Type B pancreatic cell (in vitro differentiated cells): ENCODE results near the gene SMIM22. TPM values are rescaled to one million over a fixed set of nuclear protein-coding genes. Genes with fewer than 3 reads are reported as not detected.

ENCODE experiments used
- DNase-seq: peaks from one replicate; pipeline ENCODE4 v3.0.0; 2021; ENCODE audit warnings: mixed read lengths; ENCODE audit not compliant: unreplicated experiment; ENCODE audit errors: extremely low spot score
- H3K27ac Mint-ChIP-seq: 2 replicates; pipeline ENCODE4 v1.8.0; 2021; ENCODE audit warnings: mild to moderate bottlenecking, mixed read lengths
- H3K27me3 Mint-ChIP-seq: 2 replicates; pipeline ENCODE4 v1.8.0; 2021; ENCODE audit warnings: mixed read lengths
- H3K36me3 Mint-ChIP-seq: 2 replicates; pipeline ENCODE4 v1.8.0; 2021; ENCODE audit warnings: mixed read lengths
- H3K4me1 Mint-ChIP-seq: one replicate; pipeline ENCODE4 v1.8.0; 2021; ENCODE audit warnings: mixed read lengths; ENCODE audit not compliant: unreplicated experiment
- H3K4me3 Mint-ChIP-seq: 2 replicates; pipeline ENCODE4 v1.8.0; 2021; ENCODE audit warnings: mild to moderate bottlenecking, mixed read lengths
- H3K9me3 Mint-ChIP-seq: 2 replicates; pipeline ENCODE4 v1.8.0; 2021; ENCODE audit warnings: mixed read lengths
- total RNA-seq: library from RNA; stranded (reverse); gene quantifications from 2 replicates; pipeline ENCODE4 v1.2.1, GENCODE V29; 2021; ENCODE audit warnings: low replicate concordance
- TF ChIP-seq, protein P1 (sequence below): fragments of 200-600 bp; sonication (generic); conservative IDR thresholded peaks from 2 replicates; pipeline ENCODE4 v1.5.0; 2021; ENCODE audit warnings: antibody characterized with exemption, mild to moderate bottlenecking

Gene SMIM22
- total RNA-seq, 1 donor from 2014 or later, result 7.8 TPM

- Mint-ChIP-seq H3K27ac (no peak overlapping the region), H3K27me3 (no peaks in the 10 kb centered on the region), H3K9me3 (no peaks in the 10 kb centered on the region), H3K4me1 (no peaks in the 10 kb centered on the region), H3K36me3 (peaks cover 24% of the 10 kb centered on the region), H3K4me3 (no peak overlapping the region)
- TF ChIP-seq, protein P1, sequence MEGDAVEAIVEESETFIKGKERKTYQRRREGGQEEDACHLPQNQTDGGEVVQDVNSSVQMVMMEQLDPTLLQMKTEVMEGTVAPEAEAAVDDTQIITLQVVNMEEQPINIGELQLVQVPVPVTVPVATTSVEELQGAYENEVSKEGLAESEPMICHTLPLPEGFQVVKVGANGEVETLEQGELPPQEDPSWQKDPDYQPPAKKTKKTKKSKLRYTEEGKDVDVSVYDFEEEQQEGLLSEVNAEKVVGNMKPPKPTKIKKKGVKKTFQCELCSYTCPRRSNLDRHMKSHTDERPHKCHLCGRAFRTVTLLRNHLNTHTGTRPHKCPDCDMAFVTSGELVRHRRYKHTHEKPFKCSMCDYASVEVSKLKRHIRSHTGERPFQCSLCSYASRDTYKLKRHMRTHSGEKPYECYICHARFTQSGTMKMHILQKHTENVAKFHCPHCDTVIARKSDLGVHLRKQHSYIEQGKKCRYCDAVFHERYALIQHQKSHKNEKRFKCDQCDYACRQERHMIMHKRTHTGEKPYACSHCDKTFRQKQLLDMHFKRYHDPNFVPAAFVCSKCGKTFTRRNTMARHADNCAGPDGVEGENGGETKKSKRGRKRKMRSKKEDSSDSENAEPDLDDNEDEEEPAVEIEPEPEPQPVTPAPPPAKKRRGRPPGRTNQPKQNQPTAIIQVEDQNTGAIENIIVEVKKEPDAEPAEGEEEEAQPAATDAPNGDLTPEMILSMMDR, result no peak
- DNase-seq, result no peak
These were observed 39.5 kb upstream of the SMIM22 start for GRCh38 chr16:4755687-4756086.

GRCh38 chr16:4760221-4760910 is 34.8 kb upstream of the SMIM22 start:
- Mint-ChIP-seq H3K36me3 (peaks cover 20% of the 10 kb centered on the region), H3K9me3 (no peaks in the 10 kb centered on the region), H3K4me1 (no peaks in the 10 kb centered on the region), H3K4me3 (no peak overlapping the region), H3K27me3 (no peaks in the 10 kb centered on the region), H3K27ac (no peak overlapping the region)
- no peak for DNase-seq
- TF ChIP-seq, protein P1, result no peak

- Mint-ChIP-seq H3K36me3 (peaks cover 9% of the 10 kb centered on the region), H3K9me3 (no peaks in the 10 kb centered on the region), H3K4me3 (no peak overlapping the region), H3K27me3 (no peaks in the 10 kb centered on the region), H3K4me1 (peaks cover 9% of the 10 kb centered on the region), H3K27ac (no peak overlapping the region)
- TF ChIP-seq, protein P1, result no peak
- no peak for DNase-seq
These were observed 33.0 kb upstream of the SMIM22 start for GRCh38 chr16:4762205-4762604.

DNA sequence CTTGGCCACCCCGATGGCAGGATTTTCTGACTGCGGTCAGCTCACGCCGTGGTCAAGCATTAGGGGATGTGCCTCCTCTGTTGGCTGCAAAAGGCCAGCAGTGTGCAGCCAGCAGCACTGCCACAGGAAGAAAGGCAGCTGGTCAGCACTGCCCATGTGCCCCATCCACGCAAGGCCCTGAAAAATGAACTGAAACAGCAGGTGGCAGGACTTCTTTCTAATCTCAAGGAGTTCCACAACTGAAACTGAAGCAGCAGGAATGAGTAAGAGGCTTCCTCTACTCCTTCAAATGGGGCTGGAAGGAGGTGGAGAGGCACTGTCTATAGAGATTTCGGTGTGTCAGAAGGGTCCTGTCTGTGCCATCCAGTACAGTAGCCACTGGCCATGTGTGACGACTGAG is 31.4 kb upstream of the SMIM22 start:
- H3K4me1 Mint-ChIP-seq, result peaks cover 16% of the 10 kb centered on the region
- DNase-seq, result no peak
- TF ChIP-seq, protein P1, result no peak
- peaks cover 4% of the 10 kb centered on the region for H3K36me3 Mint-ChIP-seq
- H3K9me3 Mint-ChIP-seq, result no peaks in the 10 kb centered on the region
- H3K4me3 Mint-ChIP-seq, result no peak overlapping the region
- no peaks in the 10 kb centered on the region for H3K27me3 Mint-ChIP-seq
- H3K27ac Mint-ChIP-seq, result no peak overlapping the region

- Mint-ChIP-seq H3K27me3 (no peaks in the 10 kb centered on the region), H3K36me3 (no peaks in the 10 kb centered on the region), H3K9me3 (no peaks in the 10 kb centered on the region), H3K4me1 (peaks cover 22% of the 10 kb centered on the region), H3K27ac (peak overlapping the region; percentile 79), H3K4me3 (peak overlapping the region; percentile 88)
- TF ChIP-seq, protein P1, result no peak
- no peak for DNase-seq
These were observed 29.4 kb upstream of the SMIM22 start for GRCh38 chr16:4765511-4766474.
